Erythroblast (primary cell): ENCODE measurements around the gene PDZD7.

Source experiments
- DNase-seq, 2 experiments: peaks; one replicate each; lab custom pipeline; 2025; lab: John Stamatoyannopoulos, UW
- GATA1 ChIP-seq: IDR thresholded peaks from 2 replicates; pipeline ENCODE4 v1.6.1; 2011; ENCODE audit warnings: low read depth, mild to moderate bottlenecking, control low read depth, low read length, moderate library complexity
- POLR2A ChIP-seq: IDR thresholded peaks from 2 replicates; pipeline ENCODE4 v1.6.1; 2011; ENCODE audit warnings: mild to moderate bottlenecking, low read length

Gene PDZD7

GRCh38 chr10:101065481-101066145 lies 34.7 kb upstream of the PDZD7 start:
- TF ChIP-seq POLR2A (no peak), GATA1 (no peak)
- DNase-seq = peak; percentile 48 to 64

GRCh38 chr10:101064415-101065030 lies 33.6 kb upstream of the PDZD7 start:
- DNase-seq = no peak
- TF ChIP-seq GATA1 (no peak), POLR2A (no peak)

- peak; percentile 21 to 35 for DNase-seq
- TF ChIP-seq POLR2A (no peak), GATA1 (no peak)
Measured at GRCh38 chr10:101063548-101064414, 32.9 kb upstream of the PDZD7 start.

- DNase-seq = peak in 1 of 2 experiments; percentile 82
- TF ChIP-seq POLR2A (no peak), GATA1 (no peak)
Measured at GRCh38 chr10:101063050-101063525, 32.2 kb upstream of the PDZD7 start.

- TF ChIP-seq GATA1 (no peak), POLR2A (peak; percentile 64)
- DNase-seq = peak; percentile 81 to 83
Measured at GRCh38 chr10:101062232-101063049, 31.5 kb upstream of the PDZD7 start.

GRCh38 chr10:101061624-101062231 lies 30.8 kb upstream of the PDZD7 start, which contains the start of gene KAZALD1:
KAZALD1 (plus strand) TSS chr10:101061989; CDS start chr10:101062593, 604 bp downstream.
- no peak for TF ChIP-seq POLR2A
- peak in 1 of 2 experiments; percentile 63 for DNase-seq

- TF ChIP-seq POLR2A (peak; percentile 64), GATA1 (no peak)
- DNase-seq = peak; percentile 94 to 97
Measured at GRCh38 chr10:101060951-101061623, 30.2 kb upstream of the PDZD7 start.

GRCh38 chr10:101060036-101060950 lies 29.4 kb upstream of the PDZD7 start:
- TF ChIP-seq GATA1 = no peak
- TF ChIP-seq POLR2A = peak; percentile 62
- peak; percentile 93 to 97 for DNase-seq

GRCh38 chr10:101056365-101057151 lies 25.6 kb upstream of the PDZD7 start:
- no peak for DNase-seq
- no peak for TF ChIP-seq POLR2A
- no peak for TF ChIP-seq GATA1

GRCh38 chr10:101055411-101055810 lies 24.5 kb upstream of the PDZD7 start:
- TF ChIP-seq GATA1 (no peak), POLR2A (no peak)
- no peak for DNase-seq

- TF ChIP-seq GATA1 (no peak), POLR2A (peak; percentile 31)
Measured at GRCh38 chr10:101054876-101055275, 23.9 kb upstream of the PDZD7 start.

More at GRCh38 chr10:101054876-101055275, 23.9 kb upstream of the PDZD7 start:
- no peak for DNase-seq
